Activated naive CD4-positive, alpha-beta T cell treated with anti-CD3 and anti-CD28 coated beads, Interleukin-2, amount 50 U/mL, for 24 hours (primary cell): ENCODE data around the gene TMEM270.

Experiments
- H3K27ac Mint-ChIP-seq: one replicate; pipeline ENCODE4 v1.8.0; 2021; ENCODE audit warnings: mild to moderate bottlenecking, mixed read lengths
- H3K27me3 Mint-ChIP-seq: one replicate; pipeline ENCODE4 v1.8.0; 2021; ENCODE audit warnings: mixed read lengths
- H3K36me3 Mint-ChIP-seq: one replicate; pipeline ENCODE4 v1.8.0; 2021; ENCODE audit warnings: mixed read lengths
- H3K4me1 Mint-ChIP-seq: one replicate; pipeline ENCODE4 v1.8.0; 2021; ENCODE audit warnings: mixed read lengths
- H3K4me3 Mint-ChIP-seq: one replicate; pipeline ENCODE4 v1.8.0; 2021; ENCODE audit warnings: mild to moderate bottlenecking, mixed read lengths
- H3K9me3 Mint-ChIP-seq: one replicate; pipeline ENCODE4 v1.8.0; 2021; ENCODE audit warnings: mixed read lengths

Gene TMEM270

DNA sequence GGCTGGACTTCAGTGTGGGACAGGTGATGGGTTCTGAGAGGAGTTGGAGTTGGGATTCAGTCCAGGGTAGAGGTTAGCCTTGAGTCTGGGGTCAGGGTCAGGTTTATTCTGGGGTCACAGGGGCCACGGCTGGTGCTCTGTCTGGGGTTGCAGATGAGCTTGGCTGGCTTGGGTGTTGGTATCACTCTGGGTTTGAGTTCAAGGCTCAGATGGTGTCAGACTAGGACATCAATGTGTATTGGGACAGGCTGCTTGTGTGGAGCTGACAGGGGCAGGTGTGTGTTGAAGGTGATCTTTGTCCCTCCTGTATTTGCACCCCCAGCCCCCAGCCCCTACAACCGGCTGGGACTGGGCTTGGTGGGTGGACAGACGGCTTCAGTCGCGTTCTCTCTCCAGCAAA is 26.8 kb downstream of the TMEM270 start:
- Mint-ChIP-seq H3K36me3 (no peaks in the 10 kb centered on the region), H3K9me3 (no peaks in the 10 kb centered on the region), H3K27ac (no peak overlapping the region), H3K4me1 (no peaks in the 10 kb centered on the region), H3K27me3 (peaks cover 11% of the 10 kb centered on the region), H3K4me3 (no peak overlapping the region)

DNA sequence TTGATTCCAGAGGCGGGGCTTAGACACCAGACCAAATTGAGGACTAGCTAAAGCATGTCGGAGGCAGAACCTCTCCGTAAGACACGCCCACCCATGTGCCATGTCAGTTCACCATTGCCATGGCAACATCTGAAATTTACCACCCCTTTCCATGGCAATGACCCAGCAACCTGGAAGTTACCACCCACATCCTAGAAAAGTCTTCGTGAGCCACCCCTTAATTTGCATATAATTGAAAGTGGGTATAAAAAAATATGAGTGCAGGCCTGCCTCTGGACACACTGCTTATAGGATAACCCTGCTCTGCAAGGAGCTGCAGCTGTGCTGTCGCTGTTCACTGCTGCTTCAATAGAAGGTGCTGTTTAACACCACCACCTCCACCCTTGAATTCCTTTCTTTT is 28.0 kb downstream of the TMEM270 start:
- peak overlapping the region; percentile 59 for H3K27ac Mint-ChIP-seq
- no peak overlapping the region for H3K4me3 Mint-ChIP-seq
- no peaks in the 10 kb centered on the region for H3K4me1 Mint-ChIP-seq
- peaks cover 11% of the 10 kb centered on the region for H3K27me3 Mint-ChIP-seq
- H3K9me3 Mint-ChIP-seq = no peaks in the 10 kb centered on the region
- H3K36me3 Mint-ChIP-seq = no peaks in the 10 kb centered on the region

GRCh38 chr7:73890555-73891147 is 29.7 kb downstream of the TMEM270 start:
- Mint-ChIP-seq H3K27me3 (peaks cover 11% of the 10 kb centered on the region), H3K27ac (no peak overlapping the region), H3K4me1 (no peaks in the 10 kb centered on the region), H3K9me3 (peaks cover under 1% of the 10 kb centered on the region), H3K36me3 (no peaks in the 10 kb centered on the region), H3K4me3 (no peak overlapping the region)

- H3K9me3 Mint-ChIP-seq = peaks cover 4% of the 10 kb centered on the region
- H3K36me3 Mint-ChIP-seq = no peaks in the 10 kb centered on the region
- H3K27me3 Mint-ChIP-seq = peaks cover 8% of the 10 kb centered on the region
- H3K4me3 Mint-ChIP-seq = no peak overlapping the region
- H3K27ac Mint-ChIP-seq = no peak overlapping the region
- no peaks in the 10 kb centered on the region for H3K4me1 Mint-ChIP-seq
These were observed 30.4 kb downstream of the TMEM270 start for GRCh38 chr7:73891178-73891885.

GRCh38 chr7:73892003-73892999 is 31.3 kb downstream of the TMEM270 start:
- no peaks in the 10 kb centered on the region for H3K36me3 Mint-ChIP-seq
- H3K9me3 Mint-ChIP-seq = peaks cover 4% of the 10 kb centered on the region
- H3K27me3 Mint-ChIP-seq = peaks cover 6% of the 10 kb centered on the region
- H3K4me1 Mint-ChIP-seq = no peaks in the 10 kb centered on the region
- H3K4me3 Mint-ChIP-seq = no peak overlapping the region
- no peak overlapping the region for H3K27ac Mint-ChIP-seq

DNA sequence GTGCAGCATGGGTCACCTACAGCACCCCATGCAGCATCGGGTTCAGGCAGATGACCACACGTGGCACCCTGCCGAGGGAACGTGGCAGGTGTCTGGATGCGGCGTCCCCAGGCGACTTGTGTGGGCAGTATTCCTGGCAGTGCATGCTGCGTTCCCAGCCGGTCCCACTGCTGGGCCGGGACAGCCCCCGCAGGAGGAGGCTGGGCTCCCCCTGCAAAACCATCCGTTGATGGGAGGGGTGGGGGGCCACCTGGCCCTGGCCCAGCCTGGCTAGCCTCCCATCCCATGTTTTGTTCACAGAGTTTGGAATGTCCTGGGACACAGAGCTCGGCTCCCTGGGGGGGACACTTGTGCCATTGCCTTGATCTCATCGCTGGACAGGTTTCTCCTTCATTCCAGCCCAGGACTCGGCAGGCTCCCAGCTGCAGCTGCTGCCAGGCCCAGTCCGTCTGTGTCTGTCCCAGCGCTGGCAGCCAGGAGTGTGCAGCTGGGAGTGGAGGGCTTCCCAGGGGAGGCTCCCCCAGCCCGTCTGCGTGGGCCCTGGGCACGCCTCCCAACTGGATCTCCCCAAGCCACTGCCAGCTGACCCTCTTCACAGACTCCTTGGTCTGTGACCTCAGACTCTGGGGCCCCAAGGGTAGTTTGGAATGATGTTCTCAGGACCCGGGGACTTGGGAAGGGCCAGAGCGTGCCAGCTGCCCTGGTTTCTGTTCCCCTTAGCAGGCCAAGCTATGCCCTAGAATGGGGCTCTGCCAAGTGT is 32.6 kb downstream of the TMEM270 start:
- no peaks in the 10 kb centered on the region for H3K36me3 Mint-ChIP-seq
- no peak overlapping the region for H3K4me3 Mint-ChIP-seq
- H3K4me1 Mint-ChIP-seq = no peaks in the 10 kb centered on the region
- no peak overlapping the region for H3K27ac Mint-ChIP-seq
- H3K27me3 Mint-ChIP-seq = no peaks in the 10 kb centered on the region
- H3K9me3 Mint-ChIP-seq = peaks cover 4% of the 10 kb centered on the region

GRCh38 chr7:73894166-73894565 is 33.2 kb downstream of the TMEM270 start:
- no peaks in the 10 kb centered on the region for H3K36me3 Mint-ChIP-seq
- H3K4me1 Mint-ChIP-seq = no peaks in the 10 kb centered on the region
- no peak overlapping the region for H3K27ac Mint-ChIP-seq
- H3K4me3 Mint-ChIP-seq = no peak overlapping the region
- no peaks in the 10 kb centered on the region for H3K27me3 Mint-ChIP-seq
- peaks cover 4% of the 10 kb centered on the region for H3K9me3 Mint-ChIP-seq

DNA sequence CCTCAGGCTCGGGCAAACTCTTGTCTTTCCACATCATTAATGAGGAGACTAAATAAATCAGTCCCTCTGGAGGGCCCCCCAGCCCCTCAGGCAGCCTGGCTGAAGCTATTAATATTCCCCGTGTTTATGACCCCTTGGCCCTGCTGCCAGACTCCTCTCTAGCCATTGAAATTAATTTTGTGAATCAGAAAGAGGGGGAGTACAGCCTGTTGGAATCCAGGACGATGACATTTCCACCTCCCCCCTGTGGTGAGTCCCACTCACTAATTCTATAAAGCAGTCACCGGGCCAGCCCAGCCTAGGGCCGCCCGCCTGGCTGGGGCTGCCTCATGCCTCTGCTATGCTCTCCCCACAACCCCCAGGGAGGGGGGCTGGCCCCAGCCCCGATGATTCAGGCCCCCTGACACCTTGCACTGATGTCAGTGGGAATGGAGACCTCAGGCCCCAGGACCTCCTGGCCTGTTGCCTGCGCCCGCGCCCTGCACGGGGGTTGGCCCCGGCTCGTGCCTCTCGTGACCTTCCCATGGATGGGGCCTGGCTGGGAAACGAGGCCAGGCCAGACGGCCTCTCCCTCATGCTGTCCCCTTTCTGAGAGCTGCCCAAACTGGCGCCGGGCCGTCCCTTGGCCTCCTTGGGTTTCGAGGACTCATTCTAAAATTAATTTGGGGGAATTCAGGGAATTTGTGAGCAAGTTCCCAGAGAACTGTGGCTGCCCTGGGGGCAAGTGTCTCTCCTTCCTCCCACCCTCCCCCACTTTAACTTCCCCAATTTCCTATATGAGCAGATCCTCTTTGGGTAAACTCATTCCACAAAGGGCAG is 34.0 kb downstream of the TMEM270 start:
- no peaks in the 10 kb centered on the region for H3K4me1 Mint-ChIP-seq
- H3K9me3 Mint-ChIP-seq = peaks cover 4% of the 10 kb centered on the region
- H3K27ac Mint-ChIP-seq = no peak overlapping the region
- no peaks in the 10 kb centered on the region for H3K36me3 Mint-ChIP-seq
- no peak overlapping the region for H3K4me3 Mint-ChIP-seq
- no peaks in the 10 kb centered on the region for H3K27me3 Mint-ChIP-seq

- no peak overlapping the region for H3K4me3 Mint-ChIP-seq
- no peaks in the 10 kb centered on the region for H3K36me3 Mint-ChIP-seq
- H3K9me3 Mint-ChIP-seq = peaks cover 4% of the 10 kb centered on the region
- no peaks in the 10 kb centered on the region for H3K4me1 Mint-ChIP-seq
- no peak overlapping the region for H3K27ac Mint-ChIP-seq
- no peaks in the 10 kb centered on the region for H3K27me3 Mint-ChIP-seq
These were observed 34.7 kb downstream of the TMEM270 start for GRCh38 chr7:73895626-73896025.

DNA sequence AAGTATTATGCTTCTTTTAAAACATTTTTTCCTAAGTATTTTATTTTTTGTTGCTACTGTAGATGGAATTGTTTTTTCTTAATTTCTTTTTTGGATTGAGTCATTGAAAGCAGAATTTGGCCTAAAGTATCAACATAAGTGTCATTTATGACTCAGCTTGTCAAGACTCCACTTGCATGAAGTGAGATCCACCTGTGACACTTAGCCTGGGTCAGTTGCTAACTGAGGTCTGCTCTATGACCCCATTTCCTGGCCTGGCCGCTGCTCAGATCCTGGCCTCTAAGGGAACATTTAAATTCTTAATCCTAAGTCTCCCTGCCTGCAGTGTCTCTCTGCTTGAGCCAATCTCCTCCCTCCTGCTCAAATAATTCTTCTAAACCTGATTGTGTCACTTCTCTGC is 35.5 kb downstream of the TMEM270 start:
- no peaks in the 10 kb centered on the region for H3K4me1 Mint-ChIP-seq
- H3K27me3 Mint-ChIP-seq = no peaks in the 10 kb centered on the region
- no peak overlapping the region for H3K4me3 Mint-ChIP-seq
- peaks cover 4% of the 10 kb centered on the region for H3K9me3 Mint-ChIP-seq
- H3K27ac Mint-ChIP-seq = no peak overlapping the region
- H3K36me3 Mint-ChIP-seq = no peaks in the 10 kb centered on the region

DNA sequence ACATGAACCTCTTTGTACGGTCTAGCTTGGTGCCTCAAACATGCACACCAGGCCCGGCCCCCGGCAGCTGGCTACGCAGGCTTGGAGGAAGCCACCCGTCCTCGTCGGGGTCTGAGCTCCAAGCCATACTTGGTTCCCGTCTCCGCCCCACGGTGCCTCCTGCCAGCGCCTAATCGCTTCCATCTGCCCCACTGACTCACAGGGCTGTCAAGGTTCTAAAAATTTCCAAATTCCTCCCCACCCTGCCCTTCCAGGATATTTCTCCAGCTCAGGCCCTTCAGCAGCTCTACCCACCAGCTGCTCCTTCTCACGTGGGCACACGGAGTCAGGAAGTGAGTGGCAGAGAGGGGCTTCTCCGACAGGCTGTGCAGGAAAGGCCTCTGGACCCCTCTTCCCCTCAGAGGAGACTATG is 38.8 kb downstream of the TMEM270 start:
- Mint-ChIP-seq H3K27ac (no peak overlapping the region), H3K4me3 (no peak overlapping the region), H3K9me3 (peaks cover 4% of the 10 kb centered on the region)

DNA sequence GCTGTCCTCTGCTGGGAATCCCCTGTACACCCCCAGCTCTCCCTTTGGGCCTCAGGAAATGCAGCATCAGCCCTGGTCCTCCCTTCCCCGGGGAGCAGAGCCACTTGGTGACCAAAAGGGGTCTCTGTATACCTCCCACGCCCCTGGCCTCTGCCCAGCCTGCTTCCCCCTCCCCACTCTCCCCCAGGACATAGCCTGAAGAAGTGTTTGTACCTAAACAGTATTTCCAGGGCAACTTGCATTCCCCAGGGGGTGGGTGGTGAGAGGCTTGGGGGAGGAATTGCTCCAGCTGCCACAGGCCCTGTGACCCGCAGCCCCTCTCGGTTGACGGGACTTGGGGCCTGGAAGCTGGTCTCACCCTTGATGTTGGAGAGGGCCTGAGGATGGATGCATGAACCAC is 39.3 kb downstream of the TMEM270 start:
- Mint-ChIP-seq H3K4me1 (no peaks in the 10 kb centered on the region), H3K27ac (no peak overlapping the region), H3K4me3 (no peak overlapping the region), H3K36me3 (no peaks in the 10 kb centered on the region), H3K9me3 (peaks cover 4% of the 10 kb centered on the region), H3K27me3 (no peaks in the 10 kb centered on the region)

More for the DNA sequence above, 38.8 kb downstream of the TMEM270 start:
- no peaks in the 10 kb centered on the region for H3K4me1 Mint-ChIP-seq
- H3K27me3 Mint-ChIP-seq = no peaks in the 10 kb centered on the region
- H3K36me3 Mint-ChIP-seq = no peaks in the 10 kb centered on the region

DNA sequence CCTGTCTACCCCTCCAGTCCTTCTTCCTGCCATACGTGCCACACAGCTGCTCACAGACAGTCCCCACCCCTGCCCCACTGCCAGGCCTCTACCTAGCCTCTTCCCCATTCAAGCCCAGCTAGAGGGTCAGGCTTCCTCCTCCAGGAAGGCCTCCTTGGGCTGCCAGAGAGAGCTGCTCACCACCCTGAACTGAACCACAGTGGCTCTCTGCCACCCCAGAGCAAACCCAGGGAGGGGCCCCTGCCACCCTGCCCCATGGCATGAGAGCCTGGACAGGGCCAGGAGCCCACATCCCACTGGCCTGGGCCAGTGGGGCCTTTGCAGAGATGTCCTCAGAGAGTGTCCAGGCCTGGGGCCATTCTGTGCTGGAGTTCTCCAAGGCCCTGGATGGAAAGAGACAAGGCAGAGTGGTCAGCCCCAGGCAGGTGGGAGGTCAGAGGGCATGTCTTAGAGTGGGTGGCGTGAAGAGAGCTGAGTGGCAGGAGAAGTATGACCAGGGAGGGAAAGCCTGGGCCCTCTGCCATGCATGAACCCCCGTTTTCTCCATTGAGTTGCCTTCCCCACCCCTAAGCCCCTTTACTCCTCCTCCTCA is 40.4 kb downstream of the TMEM270 start:
- Mint-ChIP-seq H3K27me3 (no peaks in the 10 kb centered on the region), H3K4me1 (no peaks in the 10 kb centered on the region), H3K4me3 (no peak overlapping the region), H3K9me3 (no peaks in the 10 kb centered on the region), H3K27ac (no peak overlapping the region), H3K36me3 (no peaks in the 10 kb centered on the region)

GRCh38 chr7:73901823-73902597 is 41.1 kb downstream of the TMEM270 start:
- Mint-ChIP-seq H3K36me3 (no peaks in the 10 kb centered on the region), H3K4me3 (no peak overlapping the region), H3K4me1 (no peaks in the 10 kb centered on the region), H3K27ac (no peak overlapping the region), H3K27me3 (no peaks in the 10 kb centered on the region), H3K9me3 (no peaks in the 10 kb centered on the region)
